ENCODE results near the gene ADGB.

Gene ADGB

GRCh38 chr6:146689806-146690205 is 91.0 kb downstream of the ADGB start:
- no peak overlapping the region for H3K4me3 ChIP-seq (replicated peaks; ENCODE audit: low read depth, low read length)
- no peak for DNase-seq (ENCODE audit: low read depth)
- no peak for TF ChIP-seq CTCF (IDR thresholded peaks at IDR 0.05; ENCODE audit: low read length, missing control alignments)

GRCh38 chr6:146693342-146693741 is 94.6 kb downstream of the ADGB start:
- TF ChIP-seq CTCF (IDR thresholded peaks at IDR 0.05; ENCODE audit: low read length, missing control alignments): no peak
- no peak overlapping the region for H3K4me3 ChIP-seq (replicated peaks; ENCODE audit: low read depth, low read length)
- no peak for DNase-seq (ENCODE audit: low read depth)

- no peak for TF ChIP-seq CTCF (IDR thresholded peaks at IDR 0.05; ENCODE audit: low read length, missing control alignments)
- no peak overlapping the region for H3K4me3 ChIP-seq (replicated peaks; ENCODE audit: low read depth, low read length)
- DNase-seq (ENCODE audit: low read depth): peak; percentile 43
These were observed 99.1 kb downstream of the ADGB start for GRCh38 chr6:146697921-146698320.

- peak; percentile 92 for DNase-seq (ENCODE audit: low read depth)
These were observed 101.4 kb downstream of the ADGB start for GRCh38 chr6:146700078-146700686.

GRCh38 chr6:146701632-146702031 is 102.9 kb downstream of the ADGB start:
- H3K4me3 ChIP-seq (replicated peaks; ENCODE audit: low read depth, low read length): no peak overlapping the region
- TF ChIP-seq CTCF (IDR thresholded peaks at IDR 0.05; ENCODE audit: low read length, missing control alignments): no peak
- DNase-seq (ENCODE audit: low read depth): no peak

More at GRCh38 chr6:146700078-146700686, 101.4 kb downstream of the ADGB start:
- peak; percentile 72 for TF ChIP-seq CTCF (IDR thresholded peaks at IDR 0.05; ENCODE audit: low read length, missing control alignments)
- no peak overlapping the region for H3K4me3 ChIP-seq (replicated peaks; ENCODE audit: low read depth, low read length)

GRCh38 chr6:146709036-146709622 is 110.4 kb downstream of the ADGB start:
- DNase-seq (ENCODE audit: low read depth): no peak
- TF ChIP-seq CTCF (IDR thresholded peaks at IDR 0.05; ENCODE audit: low read length, missing control alignments): no peak
- no peak overlapping the region for H3K4me3 ChIP-seq (replicated peaks; ENCODE audit: low read depth, low read length)

- TF ChIP-seq CTCF (IDR thresholded peaks at IDR 0.05; ENCODE audit: low read length, missing control alignments): no peak
- no peak for DNase-seq (ENCODE audit: low read depth)
- no peak overlapping the region for H3K4me3 ChIP-seq (replicated peaks; ENCODE audit: low read depth, low read length)
These were observed 120.6 kb downstream of the ADGB start for GRCh38 chr6:146719387-146719786.

Measured in fibroblast of pulmonary artery (primary cell).